Esophagus muscularis mucosa (tissue), 4 donors: ENCODE results near the gene DMC1.

Source experiments
- CTCF ChIP-seq, 3 experiments: fragments of 200-600 bp in 2 of 3; fragments of 450-650 bp in 1 of 3; sonication (generic) in 2 of 3; IDR thresholded peaks; one replicate each; pipeline ENCODE4 v1.5.1; 2017 to 2019; ENCODE audit warnings: antibody characterized with exemption in 3 of 3, mild to moderate bottlenecking in 2 of 3, moderate library complexity in 1 of 3
- EP300 ChIP-seq: sonication (generic); formaldehyde crosslinking; IDR thresholded peaks from one replicate; pipeline ENCODE4 v1.6.1; 2017; ENCODE audit warnings: antibody characterized with exemption
- POLR2AphosphoS5 ChIP-seq, 2 donors: sonication (generic); formaldehyde crosslinking; IDR thresholded peaks; one replicate each; pipeline ENCODE4 v1.6.1; 2017; ENCODE audit warnings: antibody characterized with exemption in 2 of 2

DNA sequence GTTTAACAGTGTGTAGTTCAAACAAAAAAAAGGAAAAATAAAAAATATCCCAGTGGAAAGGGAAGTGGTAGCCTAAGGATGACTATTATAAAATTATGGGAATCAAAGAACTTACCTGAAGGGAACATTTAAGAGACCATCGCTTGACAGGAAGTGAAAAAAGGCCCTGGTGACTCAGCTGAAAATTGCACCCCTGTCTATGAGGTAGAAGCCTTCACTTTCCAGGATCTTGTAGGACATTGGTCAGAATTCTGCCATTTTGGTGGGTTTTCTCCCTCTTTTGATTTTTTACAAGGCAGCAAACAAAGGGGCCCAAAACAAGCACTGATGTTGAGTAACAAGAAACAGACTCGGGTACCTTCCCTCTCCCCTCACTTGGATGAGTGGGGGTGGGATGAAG, 79.5 kb downstream of the DMC1 start:
- TF ChIP-seq CTCF (IDR thresholded peaks at IDR 0.05) = peak in 1 of 3 experiments; percentile 7
- no peak for TF ChIP-seq EP300
- no peak for TF ChIP-seq POLR2AphosphoS5 (IDR thresholded peaks at IDR 0.05)
